Neural cell (in vitro differentiated cells): ENCODE results near the gene AFF3. TPM values are rescaled to one million over a fixed set of nuclear protein-coding genes. Genes with fewer than 3 reads are reported as not detected.

Experiments
- H2AFZ ChIP-seq: fragments of 200-600, 300-800 bp; sonication (generic), shearing (Covaris generic); 2 replicates; pipeline ENCODE4 v1.6.0; 2014; ENCODE audit warnings: low read depth, mild to moderate bottlenecking, antibody characterized with exemption, low read length, moderate library complexity
- H3F3A ChIP-seq: fragments of 200-600 bp; shearing (Covaris generic); 2 replicates; pipeline ENCODE4 v1.6.1; 2016; ENCODE audit warnings: mild to moderate bottlenecking, moderate library complexity, mixed read lengths, antibody characterized with exemption, low read length; ENCODE audit not compliant: insufficient read depth, poor library complexity, severe bottlenecking
- H3K27ac ChIP-seq: fragments of 200-600, 300-800 bp; sonication (generic), shearing (Covaris generic); 2 replicates; pipeline ENCODE4 v1.5.1; 2014; ENCODE audit warnings: mild to moderate bottlenecking, low read length, moderate library complexity
- H3K27me3 ChIP-seq: fragments of 300-800, 200-600 bp; sonication (generic), shearing (Covaris generic); 2 replicates; pipeline ENCODE4 v1.6.0; 2014; ENCODE audit warnings: mild to moderate bottlenecking, low read depth, low read length, moderate library complexity; ENCODE audit not compliant: insufficient read depth
- H3K36me3 ChIP-seq: fragments of 300-800, 200-600 bp; sonication (generic), shearing (Covaris generic); 2 replicates; pipeline ENCODE4 v1.5.1; 2014; ENCODE audit warnings: mild to moderate bottlenecking, antibody characterized with exemption, low read length, moderate library complexity; ENCODE audit not compliant: insufficient read depth
- H3K4me2 ChIP-seq: fragments of 300-800, 200-600 bp; sonication (generic), shearing (Covaris generic); 2 replicates; pipeline ENCODE4 v1.6.0; 2014; ENCODE audit warnings: mild to moderate bottlenecking, low read length
- H3K4me3 ChIP-seq: fragments of 300-800, 200-600 bp; sonication (generic), shearing (Covaris generic); 2 replicates; pipeline ENCODE4 v1.5.1; 2014; ENCODE audit warnings: mild to moderate bottlenecking, low read length, moderate library complexity
- H3K79me2 ChIP-seq: fragments of 200-600 bp; shearing (Covaris generic); replicated peaks from 2 replicates; pipeline ENCODE4 v1.6.0; 2014; ENCODE audit warnings: mild to moderate bottlenecking, low read length, moderate library complexity; ENCODE audit not compliant: insufficient read depth
- H3K9ac ChIP-seq: fragments of 300-800, 200-600 bp; sonication (generic), shearing (Covaris generic); 2 replicates; pipeline ENCODE4 v1.6.1; 2016; ENCODE audit warnings: mild to moderate bottlenecking, low read length, mixed read lengths
- H3K9me2 ChIP-seq: fragments of 200-600 bp; shearing (Covaris generic); 2 replicates; pipeline ENCODE4 v1.6.1; 2016; ENCODE audit warnings: mild to moderate bottlenecking, low read length, mixed read lengths; ENCODE audit not compliant: insufficient read depth
- H3K9me3 ChIP-seq: fragments of 200-600, 300-800 bp; sonication (generic), shearing (Covaris generic); 2 replicates; pipeline ENCODE4 v1.6.1; 2016; ENCODE audit warnings: mild to moderate bottlenecking, mixed run types, low read length, moderate library complexity, mixed read lengths
- H4K20me1 ChIP-seq: fragments of 200-600 bp; shearing (Covaris generic); 2 replicates; pipeline ENCODE4 v1.6.1; 2016; ENCODE audit warnings: mild to moderate bottlenecking, mixed run types; ENCODE audit not compliant: insufficient read depth
- CTCF ChIP-seq: fragments of 450-650 bp; IDR thresholded peaks from 2 replicates; pipeline ENCODE4 v1.5.1; 2014; ENCODE audit warnings: antibody characterized with exemption, mild to moderate bottlenecking, moderate library complexity; ENCODE audit not compliant: poor library complexity, severe bottlenecking
- EP300 ChIP-seq: fragments of 450-650 bp; conservative IDR thresholded peaks from 2 replicates; pipeline ENCODE4 v1.6.1; 2014; ENCODE audit warnings: antibody characterized with exemption, mild to moderate bottlenecking, moderate library complexity; ENCODE audit not compliant: poor library complexity, severe bottlenecking
- EZH2 ChIP-seq: fragments of 200-600, 300-800 bp; shearing (Covaris generic), sonication (generic); IDR thresholded peaks from 2 replicates; pipeline ENCODE4 v1.6.1; 2014; ENCODE audit warnings: antibody characterized with exemption, low read length, borderline replicate concordance, mild to moderate bottlenecking; ENCODE audit not compliant: insufficient read depth, poor library complexity, severe bottlenecking
- MXI1 ChIP-seq: fragments of 450-650 bp; conservative IDR thresholded peaks from 2 replicates; pipeline ENCODE4 v1.6.1; 2014; ENCODE audit warnings: antibody characterized with exemption, mild to moderate bottlenecking; ENCODE audit not compliant: poor library complexity, severe bottlenecking
- POLR2AphosphoS5 ChIP-seq: IDR thresholded peaks from 2 replicates; pipeline ENCODE4 v1.6.1; 2012
- RAD21 ChIP-seq: fragments of 450-650 bp; conservative IDR thresholded peaks from 2 replicates; pipeline ENCODE4 v1.6.1; 2014; ENCODE audit warnings: antibody characterized with exemption, mild to moderate bottlenecking, moderate library complexity
- REST ChIP-seq: IDR thresholded peaks from 2 replicates; pipeline ENCODE4 v1.6.1; 2012; ENCODE audit warnings: borderline replicate concordance
- SMC3 ChIP-seq: fragments of 450-650 bp; conservative IDR thresholded peaks from 2 replicates; pipeline ENCODE4 v1.6.1; 2014; ENCODE audit warnings: antibody characterized with exemption, mild to moderate bottlenecking, moderate library complexity; ENCODE audit not compliant: poor library complexity
- TAF1 ChIP-seq: IDR thresholded peaks from 2 replicates; pipeline ENCODE4 v1.6.1; 2012; ENCODE audit warnings: low read depth
- polyA plus RNA-seq: library from polyadenylated mRNA; depleted of rRNA; stranded (reverse); fragments of >200 nt; gene quantifications from 2 replicates; pipeline ENCODE4 v1.2.3, GENCODE V29; 2014

Gene AFF3
- polyA plus RNA-seq, 1 donor from 2014 or later: 5.1 TPM

- no peak for TF ChIP-seq POLR2AphosphoS5
- no peak for TF ChIP-seq EZH2
- TF ChIP-seq REST: no peak
- no peak for TF ChIP-seq SMC3
- TF ChIP-seq MXI1: no peak
- TF ChIP-seq CTCF: no peak
- no peak for TF ChIP-seq RAD21
- no peak for TF ChIP-seq EP300
- no peak for TF ChIP-seq TAF1
- H3K36me3 ChIP-seq: no peaks in the 10 kb centered on the region
- no peaks in the 10 kb centered on the region for H3K27me3 ChIP-seq
- no peak overlapping the region for H2AFZ ChIP-seq
- H3K9me3 ChIP-seq: no peaks in the 10 kb centered on the region
- H3K79me2 ChIP-seq: no peaks in the 10 kb centered on the region
- H3K9ac ChIP-seq: no peak overlapping the region
- no peak overlapping the region for H3K27ac ChIP-seq
- no peak overlapping the region for H3K4me3 ChIP-seq
- no peaks in the 10 kb centered on the region for H3F3A ChIP-seq
- H3K4me2 ChIP-seq: no peak overlapping the region
- no peaks in the 10 kb centered on the region for H3K9me2 ChIP-seq
- H4K20me1 ChIP-seq: no peaks in the 10 kb centered on the region
These were observed 518.8 kb downstream of the AFF3 start for GRCh38 chr2:99623613-99624012.

- Histone ChIP-seq H3K27ac (no peak overlapping the region), H3K9ac (no peak overlapping the region), H2AFZ (no peak overlapping the region), H3K27me3 (no peaks in the 10 kb centered on the region), H3F3A (no peaks in the 10 kb centered on the region), H3K9me2 (no peaks in the 10 kb centered on the region), H3K36me3 (no peaks in the 10 kb centered on the region), H3K9me3 (no peaks in the 10 kb centered on the region), H3K79me2 (no peaks in the 10 kb centered on the region), H3K4me2 (no peak overlapping the region), H4K20me1 (no peaks in the 10 kb centered on the region), H3K4me3 (no peak overlapping the region)
- no peak for TF ChIP-seq CTCF
- TF ChIP-seq EP300: no peak
- no peak for TF ChIP-seq RAD21
- no peak for TF ChIP-seq TAF1
- TF ChIP-seq EZH2: no peak
- no peak for TF ChIP-seq MXI1
- no peak for TF ChIP-seq REST
- no peak for TF ChIP-seq SMC3
- no peak for TF ChIP-seq POLR2AphosphoS5
These were observed 519.4 kb downstream of the AFF3 start for GRCh38 chr2:99623035-99623434.
